ENCODE results near the gene ZNF668. TPM values are rescaled to one million over a fixed set of nuclear protein-coding genes. Genes with fewer than 3 reads are reported as not detected.

The ZNF668 gene
- total and polyA plus RNA-seq, 2 donors (not counting 1 experiment from before 2014, with no cell fraction given): 5.8 to 12.0 TPM

- Mint-ChIP-seq H3K9me3 (ENCODE audit: insufficient read depth) (no peaks in the 10 kb centered on the region), H3K27me3 (no peaks in the 10 kb centered on the region), H3K4me3 (no peak overlapping the region), H3K27ac (no peak overlapping the region), H3K4me1 (no peaks in the 10 kb centered on the region)
- H3K36me3 ChIP-seq (replicated peaks in 1 of 2; ENCODE audit: control extremely low read depth in 1 of 2, control insufficient read depth in 1 of 2, extremely low read depth in 1 of 2, insufficient read depth in 2 of 2, low read length in 1 of 2): no peaks in the 10 kb centered on the region
- intact Hi-C loops (cut with micrococcal nuclease): no loop called here
- no peaks in the 10 kb centered on the region for H3K9me3 ChIP-seq (ENCODE audit: control extremely low read depth in 1 of 3, control insufficient read depth in 2 of 3, insufficient read depth in 1 of 3, low read length in 2 of 3)
- TF ChIP-seq, protein P1, sequence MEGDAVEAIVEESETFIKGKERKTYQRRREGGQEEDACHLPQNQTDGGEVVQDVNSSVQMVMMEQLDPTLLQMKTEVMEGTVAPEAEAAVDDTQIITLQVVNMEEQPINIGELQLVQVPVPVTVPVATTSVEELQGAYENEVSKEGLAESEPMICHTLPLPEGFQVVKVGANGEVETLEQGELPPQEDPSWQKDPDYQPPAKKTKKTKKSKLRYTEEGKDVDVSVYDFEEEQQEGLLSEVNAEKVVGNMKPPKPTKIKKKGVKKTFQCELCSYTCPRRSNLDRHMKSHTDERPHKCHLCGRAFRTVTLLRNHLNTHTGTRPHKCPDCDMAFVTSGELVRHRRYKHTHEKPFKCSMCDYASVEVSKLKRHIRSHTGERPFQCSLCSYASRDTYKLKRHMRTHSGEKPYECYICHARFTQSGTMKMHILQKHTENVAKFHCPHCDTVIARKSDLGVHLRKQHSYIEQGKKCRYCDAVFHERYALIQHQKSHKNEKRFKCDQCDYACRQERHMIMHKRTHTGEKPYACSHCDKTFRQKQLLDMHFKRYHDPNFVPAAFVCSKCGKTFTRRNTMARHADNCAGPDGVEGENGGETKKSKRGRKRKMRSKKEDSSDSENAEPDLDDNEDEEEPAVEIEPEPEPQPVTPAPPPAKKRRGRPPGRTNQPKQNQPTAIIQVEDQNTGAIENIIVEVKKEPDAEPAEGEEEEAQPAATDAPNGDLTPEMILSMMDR (IDR thresholded peaks at IDR 0.05): no peak
- no peak for TF ChIP-seq EZH2 (IDR thresholded peaks at IDR 0.05; ENCODE audit: borderline replicate concordance, insufficient read depth, low read depth, low read length, poor library complexity, severe bottlenecking)
- H3K4me3 ChIP-seq (ENCODE audit: control extremely low read depth in 1 of 5, extremely low read depth in 1 of 5, insufficient read depth in 1 of 5, low read depth in 2 of 5, low read length in 4 of 5): no peak overlapping the region
- DNase-seq (no peak), ATAC-seq (ENCODE audit: low read depth) (no peak)
- no peaks in the 10 kb centered on the region for H3K4me1 ChIP-seq (ENCODE audit: control insufficient read depth in 2 of 2, insufficient read depth in 2 of 2, low read length in 2 of 2)
- H3K9ac ChIP-seq (ENCODE audit: low read length): no peak overlapping the region
- no peak overlapping the region for H2AFZ ChIP-seq (ENCODE audit: insufficient read depth, low read depth, low read length, poor library complexity, severe bottlenecking)
- POLR2A ChIA-PET: interaction anchor here (0.6 kb wide), 1 partner anchor 11 kb away, joined by 4 read pairs; no protein-coding TSS in a partner anchor
- CTCF ChIA-PET: interaction anchor here (1.0 kb wide), 1 partner anchor 28 kb away, joined by 3 read pairs; no protein-coding TSS in a partner anchor
- no peaks in the 10 kb centered on the region for H4K20me1 ChIP-seq (ENCODE audit: control insufficient read depth, insufficient read depth, low read length, poor library complexity, severe bottlenecking)
- H3K27ac ChIP-seq (ENCODE audit: low read length in 2 of 2): no peak overlapping the region
- H3K4me2 ChIP-seq (replicated peaks; ENCODE audit: low read depth, low read length, poor library complexity, severe bottlenecking): no peak overlapping the region
- WGBS (ENCODE audit: insufficient coverage): 89% methylated on average over 4 of the region's 5 CpGs
- H3K79me2 ChIP-seq (ENCODE audit: control insufficient read depth, insufficient read depth, low read length): no peaks in the 10 kb centered on the region
- H3K27me3 ChIP-seq (replicated peaks in 1 of 4; ENCODE audit: control extremely low read depth in 1 of 4, control insufficient read depth in 3 of 4, insufficient read depth in 4 of 4, low read length in 3 of 4): no peaks in the 10 kb centered on the region
Measured at GRCh38 chr16:31025339-31025738, 48.7 kb downstream of the ZNF668 start.

GRCh38 chr16:31023627-31024226 is 50.3 kb downstream of the ZNF668 start:
- H3K27ac Mint-ChIP-seq: no peak overlapping the region
- H3K79me2 ChIP-seq (ENCODE audit: control insufficient read depth, insufficient read depth, low read length): no peaks in the 10 kb centered on the region
- no peaks in the 10 kb centered on the region for H3K36me3 ChIP-seq (replicated peaks in 1 of 2; ENCODE audit: control extremely low read depth in 1 of 2, control insufficient read depth in 1 of 2, extremely low read depth in 1 of 2, insufficient read depth in 2 of 2, low read length in 1 of 2)
- H3K9me3 ChIP-seq (ENCODE audit: control extremely low read depth in 1 of 3, control insufficient read depth in 2 of 3, insufficient read depth in 1 of 3, low read length in 2 of 3): no peaks in the 10 kb centered on the region
- H4K20me1 ChIP-seq (ENCODE audit: control insufficient read depth, insufficient read depth, low read length, poor library complexity, severe bottlenecking): no peaks in the 10 kb centered on the region
- no peaks in the 10 kb centered on the region for H3K4me1 Mint-ChIP-seq
- ATAC-seq (ENCODE audit: low read depth): no peak
- TF ChIP-seq, protein P1 (IDR thresholded peaks at IDR 0.05): no peak
- no peak for TF ChIP-seq EZH2 (IDR thresholded peaks at IDR 0.05; ENCODE audit: borderline replicate concordance, insufficient read depth, low read depth, low read length, poor library complexity, severe bottlenecking)
- no peaks in the 10 kb centered on the region for H3K27me3 ChIP-seq (replicated peaks in 1 of 4; ENCODE audit: control extremely low read depth in 1 of 4, control insufficient read depth in 3 of 4, insufficient read depth in 4 of 4, low read length in 3 of 4)
- no peak overlapping the region for H2AFZ ChIP-seq (ENCODE audit: insufficient read depth, low read depth, low read length, poor library complexity, severe bottlenecking)
- no peaks in the 10 kb centered on the region for H3K27me3 Mint-ChIP-seq
- H3K4me1 ChIP-seq (ENCODE audit: control insufficient read depth in 2 of 2, insufficient read depth in 2 of 2, low read length in 2 of 2): no peaks in the 10 kb centered on the region
- no peak overlapping the region for H3K4me3 ChIP-seq (ENCODE audit: control extremely low read depth in 1 of 5, extremely low read depth in 1 of 5, insufficient read depth in 1 of 5, low read depth in 2 of 5, low read length in 4 of 5)
- no peak overlapping the region for H3K9ac ChIP-seq (ENCODE audit: low read length)
- H3K27ac ChIP-seq (ENCODE audit: low read length in 2 of 2): no peak overlapping the region
- 83% methylated on average over 1 of the region's 6 CpGs for WGBS (ENCODE audit: insufficient coverage)
- no peak overlapping the region for H3K4me3 Mint-ChIP-seq
- H3K4me2 ChIP-seq (replicated peaks; ENCODE audit: low read depth, low read length, poor library complexity, severe bottlenecking): no peak overlapping the region
- DNase-seq: no peak
- CTCF ChIA-PET: interaction anchor here (1.1 kb wide), 1 partner anchor 119 kb away, joined by 3 read pairs; no protein-coding TSS in a partner anchor
- intact Hi-C loops (cut with micrococcal nuclease): no loop called here
- H3K9me3 Mint-ChIP-seq (ENCODE audit: insufficient read depth): no peaks in the 10 kb centered on the region
- POLR2A ChIA-PET: interaction anchor here (0.6 kb wide), 1 partner anchor 18 kb away, joined by 3 read pairs; no protein-coding TSS in a partner anchor
